Esophagus squamous epithelium (tissue), 4 donors: ENCODE measurements around the gene NDUFB7.

Experiments
- POLR2A ChIP-seq, 4 donors: fragments of 450-650 bp; IDR thresholded peaks; one replicate each; pipeline ENCODE4 v1.6.1; 2017; ENCODE audit warnings: antibody characterized with exemption in 4 of 4, mild to moderate bottlenecking in 4 of 4, moderate library complexity in 3 of 4
- TF ChIP-seq, protein P1 (sequence below), 6 experiments: fragments of 450-650 bp in 4 of 6; fragments of 200-600 bp in 2 of 6; sonication (generic) in 2 of 6; IDR thresholded peaks; one replicate each; pipeline ENCODE4 v1.5.1; 2016 to 2019; ENCODE audit warnings: antibody characterized with exemption in 6 of 6, mild to moderate bottlenecking in 4 of 6, moderate library complexity in 4 of 6

DNA sequence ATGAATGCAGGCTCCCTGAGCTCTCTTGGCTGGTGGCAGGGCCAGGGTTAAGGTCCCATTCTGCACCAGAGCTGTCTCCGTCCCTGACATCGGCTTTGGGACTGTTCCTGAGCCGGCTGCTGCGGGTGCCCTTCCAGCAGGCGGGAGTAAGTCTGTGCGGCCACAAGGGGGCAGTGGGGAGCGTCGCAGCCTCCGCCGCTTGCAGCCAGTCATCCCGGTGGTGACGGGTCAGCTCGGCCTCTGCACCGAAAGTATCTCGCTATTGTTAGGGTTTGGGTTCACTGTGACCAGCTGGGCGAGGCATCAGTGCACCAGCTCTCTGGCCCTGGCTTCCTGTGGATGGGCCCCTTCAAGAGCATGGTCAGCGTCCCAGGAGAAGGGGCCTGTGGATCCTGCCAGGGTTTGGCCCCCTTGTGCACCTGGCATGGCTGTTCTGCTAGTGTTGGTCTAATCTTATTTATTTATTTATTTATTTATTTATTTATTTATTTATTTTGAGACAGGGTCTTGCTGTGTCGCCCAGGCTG is 15.1 kb downstream of the NDUFB7 start:
- TF ChIP-seq POLR2A (IDR thresholded peaks at IDR 0.05): no peak
- TF ChIP-seq, protein P1, sequence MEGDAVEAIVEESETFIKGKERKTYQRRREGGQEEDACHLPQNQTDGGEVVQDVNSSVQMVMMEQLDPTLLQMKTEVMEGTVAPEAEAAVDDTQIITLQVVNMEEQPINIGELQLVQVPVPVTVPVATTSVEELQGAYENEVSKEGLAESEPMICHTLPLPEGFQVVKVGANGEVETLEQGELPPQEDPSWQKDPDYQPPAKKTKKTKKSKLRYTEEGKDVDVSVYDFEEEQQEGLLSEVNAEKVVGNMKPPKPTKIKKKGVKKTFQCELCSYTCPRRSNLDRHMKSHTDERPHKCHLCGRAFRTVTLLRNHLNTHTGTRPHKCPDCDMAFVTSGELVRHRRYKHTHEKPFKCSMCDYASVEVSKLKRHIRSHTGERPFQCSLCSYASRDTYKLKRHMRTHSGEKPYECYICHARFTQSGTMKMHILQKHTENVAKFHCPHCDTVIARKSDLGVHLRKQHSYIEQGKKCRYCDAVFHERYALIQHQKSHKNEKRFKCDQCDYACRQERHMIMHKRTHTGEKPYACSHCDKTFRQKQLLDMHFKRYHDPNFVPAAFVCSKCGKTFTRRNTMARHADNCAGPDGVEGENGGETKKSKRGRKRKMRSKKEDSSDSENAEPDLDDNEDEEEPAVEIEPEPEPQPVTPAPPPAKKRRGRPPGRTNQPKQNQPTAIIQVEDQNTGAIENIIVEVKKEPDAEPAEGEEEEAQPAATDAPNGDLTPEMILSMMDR (IDR thresholded peaks at IDR 0.05): peak; percentile 81 to 97 (median 92)
